ENCODE results near the gene TCP11.

GRCh38 chr6:35085359-35086281 lies 55.5 kb downstream of the TCP11 start:
- TF ChIP-seq CTCF (IDR thresholded peaks at IDR 0.05) (no peak), SMC3 (IDR thresholded peaks at IDR 0.05; ENCODE audit: low read depth, low read length) (no peak), POLR2AphosphoS5 (IDR thresholded peaks at IDR 0.05; ENCODE audit: low read depth, low read length) (no peak), NRF1 (IDR thresholded peaks at IDR 0.05; ENCODE audit: low read depth, low read length) (no peak), GATA2 (CRISPR knock-in tag; IDR thresholded peaks at IDR 0.05) (no peak), YY1 (IDR thresholded peaks at IDR 0.05; ENCODE audit: low read depth) (no peak), ZBTB33 (IDR thresholded peaks at IDR 0.05; ENCODE audit: borderline replicate concordance, low read depth) (no peak), REST (IDR thresholded peaks at IDR 0.05; ENCODE audit: low read depth, low read length) (no peak)

Data from SK-N-SH (cell line).